Naive B cell (primary cell): ENCODE results near the gene NAV2. TPM values are rescaled to one million over a fixed set of nuclear protein-coding genes. Genes with fewer than 3 reads are reported as not detected.

ENCODE experiments used
- ATAC-seq, 2 donors: fragments of 150-1000 bp; cut with Tn5 transposase; 2 replicates each; pipeline ENCODE4 v1.10.0; 2021; ENCODE audit warnings: low read depth in 2 of 2, mild to moderate bottlenecking in 2 of 2, moderate library complexity in 2 of 2
- DNase-seq: peaks from one replicate; pipeline ENCODE4 v3.0.0; 2022
- H3K27ac Mint-ChIP-seq, 6 donors: one replicate each; pipeline ENCODE4 v1.8.0; 2020 to 2022; ENCODE audit warnings: mild to moderate bottlenecking in 6 of 6, mixed read lengths in 6 of 6, moderate library complexity in 5 of 6, inconsistent platforms in 2 of 6
- H3K27me3 Mint-ChIP-seq, 3 donors: one replicate each; pipeline ENCODE4 v1.8.0; 2021 to 2022; ENCODE audit warnings: mixed read lengths in 3 of 3, mild to moderate bottlenecking in 1 of 3
- H3K36me3 Mint-ChIP-seq, 2 donors: one replicate each; pipeline ENCODE4 v1.8.0; 2020 to 2022; ENCODE audit warnings: mixed read lengths in 2 of 2, inconsistent platforms in 1 of 2, mild to moderate bottlenecking in 1 of 2
- H3K4me1 Mint-ChIP-seq, 3 donors: one replicate each; pipeline ENCODE4 v1.8.0; 2020 to 2022; ENCODE audit warnings: mixed read lengths in 3 of 3, inconsistent platforms in 1 of 3, mild to moderate bottlenecking in 1 of 3, moderate library complexity in 1 of 3
- H3K4me3 Mint-ChIP-seq, 8 donors: one replicate each; pipeline ENCODE4 v1.8.0; 2020 to 2022; ENCODE audit warnings: mild to moderate bottlenecking in 8 of 8, mixed read lengths in 8 of 8, moderate library complexity in 8 of 8, inconsistent platforms in 2 of 8
- H3K9me3 Mint-ChIP-seq, 7 donors: one replicate each; pipeline ENCODE4 v1.8.0; 2020 to 2022; ENCODE audit warnings: mixed read lengths in 7 of 7, mild to moderate bottlenecking in 5 of 7, inconsistent platforms in 2 of 7, moderate library complexity in 1 of 7
- polyA plus RNA-seq, 6 donors: library from polyadenylated mRNA; unstranded; fragments of 300-500 nt; fragmentation: Illumina TruSeq; gene quantifications; one replicate each; pipeline ENCODE4 v1.2.3, GENCODE V29; 2021; ENCODE audit warnings: low read depth in 6 of 6

The NAV2 gene
- polyA plus RNA-seq, 6 donors from 2014 or later = 0.90 to 3.2 (median 0.94) TPM; not detected in 3

DNA sequence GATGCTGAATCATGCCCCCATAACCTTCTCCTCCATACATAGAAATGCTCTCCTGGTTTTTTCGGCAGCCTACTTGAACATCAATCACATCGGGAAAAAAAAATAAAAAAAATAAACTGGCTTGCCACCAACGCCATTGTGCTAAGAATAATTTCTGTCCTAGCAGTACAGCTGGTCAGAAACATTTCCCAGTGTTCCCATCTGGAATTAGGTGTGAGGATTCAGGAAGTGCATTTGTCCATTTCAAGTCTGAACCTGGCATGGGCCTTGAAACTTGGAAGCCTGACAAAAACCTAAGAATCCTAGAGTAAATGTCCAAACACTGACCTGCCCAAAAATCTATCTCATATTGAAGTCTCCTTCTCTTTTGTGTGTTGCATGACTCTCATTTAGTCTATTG lies 16.6 kb upstream of the NAV2 start:
- H3K36me3 Mint-ChIP-seq = no peaks in the 10 kb centered on the region
- no peaks in the 10 kb centered on the region for H3K4me1 Mint-ChIP-seq
- H3K9me3 Mint-ChIP-seq = peaks cover 0 to 4% (median 0%) of the 10 kb centered on the region in 7 donors

DNA sequence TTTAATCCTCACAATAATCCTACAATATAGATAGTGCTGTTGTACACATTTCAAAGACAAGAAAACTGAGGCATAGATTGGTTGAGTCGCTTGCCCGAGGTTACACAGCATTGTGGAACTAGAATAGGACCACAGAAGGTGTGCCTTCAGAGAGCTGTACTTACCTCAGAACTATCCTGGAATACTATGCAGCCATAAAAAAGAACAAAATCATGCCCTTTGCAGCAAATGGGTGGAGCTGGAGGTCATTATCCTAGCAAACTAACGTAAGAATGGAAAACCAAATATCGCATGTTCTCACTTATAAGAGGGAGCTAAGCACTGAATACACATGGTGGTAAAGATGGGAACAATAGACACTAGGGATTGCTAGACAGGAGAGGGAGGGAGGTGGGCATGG lies 15.7 kb upstream of the NAV2 start:
- peaks cover 0 to 4% (median 0%) of the 10 kb centered on the region in 7 donors for H3K9me3 Mint-ChIP-seq
- peaks cover 34 to 39% (median 38%) of the 10 kb centered on the region in 3 donors for H3K27me3 Mint-ChIP-seq
- ATAC-seq (no peak), DNase-seq (no peak)
- no peaks in the 10 kb centered on the region for H3K36me3 Mint-ChIP-seq
- no peak overlapping the region for H3K27ac Mint-ChIP-seq
- no peak overlapping the region for H3K4me3 Mint-ChIP-seq
- no peaks in the 10 kb centered on the region for H3K4me1 Mint-ChIP-seq

More for the DNA sequence above, 16.6 kb upstream of the NAV2 start:
- H3K27me3 Mint-ChIP-seq = peaks cover 32 to 44% (median 35%) of the 10 kb centered on the region in 3 donors
- H3K4me3 Mint-ChIP-seq = no peak overlapping the region
- H3K27ac Mint-ChIP-seq = no peak overlapping the region
- DNase-seq = no peak
- ATAC-seq = no peak

DNA sequence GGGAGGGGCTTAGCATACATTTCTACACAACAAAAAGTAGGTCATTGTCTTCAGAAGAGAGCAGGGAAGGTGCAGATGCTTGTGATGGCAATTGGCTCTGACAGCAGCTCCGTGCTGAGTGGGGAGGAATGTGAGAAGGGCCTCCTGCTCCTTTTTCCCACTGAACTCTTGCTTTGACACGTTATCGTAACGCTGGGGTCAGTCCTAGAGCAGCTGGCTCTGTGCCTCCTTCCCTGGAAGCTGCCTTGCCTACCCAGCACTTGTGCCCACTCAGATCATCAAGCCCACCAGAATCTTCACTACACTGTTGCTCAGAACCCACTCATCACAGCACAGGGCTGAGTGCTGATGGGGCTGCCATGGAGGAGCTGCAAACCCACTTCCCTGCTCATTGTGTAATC lies 14.9 kb upstream of the NAV2 start:
- Mint-ChIP-seq H3K9me3 (peaks cover 0 to 4% (median 0%) of the 10 kb centered on the region in 7 donors), H3K27ac (no peak overlapping the region), H3K4me1 (no peaks in the 10 kb centered on the region), H3K4me3 (no peak overlapping the region), H3K27me3 (peaks cover 38 to 42% (median 38%) of the 10 kb centered on the region in 3 donors), H3K36me3 (no peaks in the 10 kb centered on the region)
- DNase-seq = no peak
- no peak for ATAC-seq

DNA sequence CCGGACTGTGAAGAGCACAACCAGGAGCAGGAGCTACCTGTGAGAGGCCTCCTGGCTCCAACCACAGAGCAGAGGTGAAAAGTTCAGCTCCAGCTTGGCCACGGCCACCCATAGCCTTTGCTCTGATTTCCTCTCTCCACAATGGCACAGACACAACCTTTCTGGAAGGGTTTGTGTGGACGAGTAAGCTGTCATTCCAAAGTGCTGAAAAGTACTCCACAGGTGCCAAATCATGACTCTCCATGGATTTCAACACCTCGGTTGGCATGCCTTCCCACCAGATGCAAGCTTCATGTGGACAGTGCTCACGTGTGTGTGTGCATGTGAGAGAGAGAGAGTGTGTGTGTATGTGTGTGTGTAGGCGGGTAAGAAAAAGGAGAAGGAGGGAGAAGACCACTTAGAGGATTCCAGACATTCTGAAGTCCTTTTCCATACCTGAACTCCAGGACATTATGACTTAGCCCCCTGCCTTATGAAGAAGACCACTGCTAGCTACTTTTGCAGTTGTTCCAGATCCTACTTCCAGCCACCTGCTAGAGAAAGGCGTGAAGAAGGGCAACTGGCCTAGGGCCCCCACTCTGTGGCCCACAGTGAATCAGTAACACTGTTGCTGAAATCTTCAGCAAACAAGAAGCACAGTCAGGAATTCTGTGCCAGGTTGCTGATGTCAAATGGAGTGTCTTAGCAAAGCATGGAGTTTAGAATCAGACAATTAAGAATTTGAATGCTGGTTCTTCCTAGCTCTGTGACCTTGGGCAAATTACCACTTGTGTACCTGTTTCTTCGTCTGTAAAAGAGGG lies 13.9 kb upstream of the NAV2 start:
- ATAC-seq (no peak), DNase-seq (no peak)
- H3K27ac Mint-ChIP-seq = no peak overlapping the region
- H3K4me3 Mint-ChIP-seq = no peak overlapping the region
- H3K9me3 Mint-ChIP-seq = peaks cover 0 to 4% (median 0%) of the 10 kb centered on the region in 7 donors
- peaks cover 35 to 48% (median 44%) of the 10 kb centered on the region in 3 donors for H3K27me3 Mint-ChIP-seq
- no peaks in the 10 kb centered on the region for H3K36me3 Mint-ChIP-seq
- no peaks in the 10 kb centered on the region for H3K4me1 Mint-ChIP-seq

GRCh38 chr11:19701421-19701820 lies 11.2 kb upstream of the NAV2 start:
- no peak for DNase-seq
- Mint-ChIP-seq H3K36me3 (no peaks in the 10 kb centered on the region), H3K9me3 (peaks cover 0 to 4% (median 0%) of the 10 kb centered on the region in 7 donors), H3K27me3 (peaks cover 38 to 55% (median 43%) of the 10 kb centered on the region in 3 donors), H3K4me1 (no peaks in the 10 kb centered on the region), H3K27ac (no peak overlapping the region), H3K4me3 (no peak overlapping the region)
- no peak for ATAC-seq

DNA sequence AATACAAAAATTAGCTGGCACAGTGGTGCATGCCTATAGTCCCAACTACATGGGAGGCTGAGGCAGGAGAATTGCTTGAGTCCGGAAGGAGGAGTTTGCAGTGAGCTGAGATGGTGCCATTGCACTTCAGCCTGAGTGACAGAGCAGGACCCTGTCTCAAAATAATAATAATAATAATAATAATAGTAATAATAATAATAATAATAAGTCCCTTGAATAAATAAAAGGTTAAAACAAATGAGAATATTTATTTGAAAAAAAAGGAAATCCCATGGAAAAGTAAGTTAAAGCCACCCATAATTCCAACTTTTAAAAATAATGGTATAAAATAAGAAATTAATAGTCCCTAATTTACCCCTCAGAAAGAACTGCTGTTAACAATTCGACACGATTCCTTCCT lies 10.0 kb upstream of the NAV2 start:
- DNase-seq = no peak
- ATAC-seq = no peak
- H3K4me1 Mint-ChIP-seq = no peaks in the 10 kb centered on the region
- H3K27ac Mint-ChIP-seq = no peak overlapping the region
- no peaks in the 10 kb centered on the region for H3K9me3 Mint-ChIP-seq
- no peaks in the 10 kb centered on the region for H3K36me3 Mint-ChIP-seq
- H3K27me3 Mint-ChIP-seq = peaks cover 31 to 45% (median 38%) of the 10 kb centered on the region in 3 donors
- H3K4me3 Mint-ChIP-seq = no peak overlapping the region

DNA sequence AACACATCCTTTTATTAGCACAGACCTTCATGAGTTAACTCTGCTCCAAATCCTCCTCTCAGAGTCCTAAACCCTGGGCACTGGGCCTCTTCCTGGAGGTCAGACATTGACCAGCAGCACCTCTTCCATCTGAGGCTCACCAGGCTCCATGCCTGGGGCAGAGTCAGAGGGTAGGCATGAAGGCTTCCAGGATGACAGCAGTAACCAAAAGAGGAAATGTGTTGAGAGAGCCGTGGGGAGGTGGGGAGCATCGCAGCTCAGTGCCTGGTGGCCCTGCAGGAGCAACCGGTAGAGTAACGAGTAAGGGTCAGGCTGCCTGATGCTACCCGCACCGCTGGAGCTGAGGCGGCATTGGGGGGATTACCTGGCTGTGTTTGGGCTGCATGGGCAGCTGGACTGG lies 9.4 kb upstream of the NAV2 start:
- peaks cover 26 to 39% (median 32%) of the 10 kb centered on the region in 3 donors for H3K27me3 Mint-ChIP-seq
- H3K36me3 Mint-ChIP-seq = no peaks in the 10 kb centered on the region
- no peaks in the 10 kb centered on the region for H3K4me1 Mint-ChIP-seq
- H3K9me3 Mint-ChIP-seq = no peaks in the 10 kb centered on the region
- DNase-seq (no peak), ATAC-seq (no peak)
- H3K27ac Mint-ChIP-seq = no peak overlapping the region
- no peak overlapping the region for H3K4me3 Mint-ChIP-seq

GRCh38 chr11:19704213-19704612 lies 8.4 kb upstream of the NAV2 start:
- no peaks in the 10 kb centered on the region for H3K4me1 Mint-ChIP-seq

GRCh38 chr11:19705936-19706335 lies 6.7 kb upstream of the NAV2 start:
- Mint-ChIP-seq H3K4me1 (no peaks in the 10 kb centered on the region), H3K36me3 (no peaks in the 10 kb centered on the region), H3K27me3 (peaks cover 20 to 30% (median 23%) of the 10 kb centered on the region in 3 donors), H3K9me3 (no peaks in the 10 kb centered on the region), H3K4me3 (no peak overlapping the region), H3K27ac (no peak overlapping the region)
- ATAC-seq = no peak
- no peak for DNase-seq

More at GRCh38 chr11:19704213-19704612, 8.4 kb upstream of the NAV2 start:
- no peak for ATAC-seq
- H3K27me3 Mint-ChIP-seq = peaks cover 22 to 30% (median 23%) of the 10 kb centered on the region in 3 donors
- no peaks in the 10 kb centered on the region for H3K36me3 Mint-ChIP-seq
- H3K4me3 Mint-ChIP-seq = peak overlapping the region in 1 of 8 donors; percentile 16
- DNase-seq = no peak
- no peaks in the 10 kb centered on the region for H3K9me3 Mint-ChIP-seq
- H3K27ac Mint-ChIP-seq = no peak overlapping the region

DNA sequence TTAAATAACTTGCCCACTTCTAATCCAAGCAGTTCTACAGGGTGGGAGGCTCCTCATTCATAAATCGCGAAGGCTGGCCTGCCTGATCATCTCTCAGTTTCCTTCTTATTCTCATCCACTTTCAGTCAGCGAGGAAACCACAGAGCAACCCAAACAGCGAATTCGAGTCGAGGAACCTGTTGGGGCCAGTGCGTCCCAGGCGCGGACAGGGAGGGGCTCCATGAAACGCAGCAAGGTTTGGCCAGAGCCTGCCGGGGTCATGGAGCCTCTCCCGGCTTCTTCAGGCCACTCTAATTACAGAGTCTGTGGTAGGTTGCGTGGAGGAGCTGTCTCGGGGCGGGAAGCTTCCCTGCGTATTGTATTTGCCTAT lies 741 bp upstream of the NAV2 start:
- Mint-ChIP-seq H3K27ac (peak overlapping the region in 1 of 6 donors; percentile 76), H3K36me3 (peaks cover 0 to 8% of the 10 kb centered on the region in 2 donors), H3K4me3 (peak overlapping the region; percentile 93 to 99 (median 95)), H3K9me3 (no peaks in the 10 kb centered on the region), H3K4me1 (peaks cover 23 to 27% (median 25%) of the 10 kb centered on the region in 3 donors), H3K27me3 (peaks cover 23 to 49% (median 48%) of the 10 kb centered on the region in 3 donors)
- ATAC-seq = no peak
- no peak for DNase-seq

- ATAC-seq (peak; percentile 13 to 23), DNase-seq (peak; percentile 9)
- peaks cover 0 to 8% of the 10 kb centered on the region in 2 donors for H3K36me3 Mint-ChIP-seq
- H3K4me3 Mint-ChIP-seq = peak overlapping the region; percentile 85 to 95 (median 92)
- peaks cover 31 to 61% (median 56%) of the 10 kb centered on the region in 3 donors for H3K27me3 Mint-ChIP-seq
- H3K4me1 Mint-ChIP-seq = peaks cover 23 to 27% (median 25%) of the 10 kb centered on the region in 3 donors
- peak overlapping the region in 2 of 6 donors; percentile 21 to 82 for H3K27ac Mint-ChIP-seq
- H3K9me3 Mint-ChIP-seq = no peaks in the 10 kb centered on the region
Observed at GRCh38 chr11:19713196-19714021, 772 bp downstream of the NAV2 start.

DNA sequence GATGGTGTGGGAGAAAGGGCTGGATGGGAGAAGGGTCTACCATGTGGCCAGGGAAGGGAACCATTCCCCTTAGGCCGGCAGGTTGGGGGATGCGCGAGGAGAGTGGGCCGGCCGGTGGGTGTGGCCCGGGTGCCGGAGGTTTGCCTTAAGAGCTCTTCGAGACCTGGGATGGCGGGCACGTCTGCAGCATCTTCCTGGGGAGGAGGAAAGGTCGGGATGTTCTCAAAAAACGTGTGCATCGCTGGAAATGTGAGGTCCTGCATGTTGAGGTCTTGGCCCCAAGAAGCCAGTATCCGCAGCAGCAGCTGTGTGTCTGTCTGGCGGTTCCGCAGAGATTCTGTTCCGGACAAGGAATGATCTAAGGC lies 1.4 kb downstream of the NAV2 start:
- peaks cover 31 to 65% (median 56%) of the 10 kb centered on the region in 3 donors for H3K27me3 Mint-ChIP-seq
- peak overlapping the region in 1 of 6 donors; percentile 21 for H3K27ac Mint-ChIP-seq
- H3K4me1 Mint-ChIP-seq = peaks cover 23 to 27% (median 25%) of the 10 kb centered on the region in 3 donors
- ATAC-seq (no peak), DNase-seq (no peak)
- no peaks in the 10 kb centered on the region for H3K9me3 Mint-ChIP-seq
- H3K36me3 Mint-ChIP-seq = peaks cover 0 to 8% of the 10 kb centered on the region in 2 donors
- peak overlapping the region; percentile 85 to 95 (median 90) for H3K4me3 Mint-ChIP-seq
